T1000 (cell line): ENCODE measurements around the gene BLOC1S4.
"Not testable (repeated sequence)": the region's sequence is repeated elsewhere in the genome, so short reads cannot be mapped to it uniquely, and the experiment has no call there.

Source experiments
- DNase-seq: peaks from one replicate; lab custom pipeline; 2025; ENCODE audit warnings: mixed read lengths; lab: John Stamatoyannopoulos, UW

The BLOC1S4 gene

GRCh38 chr4:6718932-6719610 is 3.1 kb downstream of the BLOC1S4 start:
- DNase-seq: no peak

GRCh38 chr4:6719611-6720179 is 3.7 kb downstream of the BLOC1S4 start:
- DNase-seq: no peak

- DNase-seq: peak; percentile 62
Measured at GRCh38 chr4:6720202-6720699, 4.3 kb downstream of the BLOC1S4 start.

DNA sequence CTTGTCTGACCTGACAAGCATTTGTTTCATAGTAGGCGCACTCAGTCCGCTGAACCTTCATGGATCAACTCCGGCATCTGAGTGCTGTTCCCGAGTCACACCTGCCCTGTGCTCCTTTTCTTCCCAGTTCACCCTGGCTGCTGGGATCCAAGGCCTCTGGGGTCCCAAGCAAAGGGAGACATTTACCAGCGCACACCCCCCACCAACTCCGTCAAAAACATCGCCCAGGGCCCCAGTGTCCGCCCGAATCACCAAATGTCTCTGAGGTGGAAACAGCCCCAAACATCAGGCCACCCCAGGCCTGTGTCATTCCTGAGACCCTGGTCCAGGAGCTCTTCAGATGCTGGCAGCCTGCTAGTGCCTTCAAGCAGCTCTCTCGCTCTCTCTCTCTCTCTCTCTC is 5.1 kb downstream of the BLOC1S4 start:
- DNase-seq: no peak

- no peak for DNase-seq
Measured at GRCh38 chr4:6722891-6723290, 6.9 kb downstream of the BLOC1S4 start.

GRCh38 chr4:6723851-6724250 is 7.9 kb downstream of the BLOC1S4 start:
- DNase-seq: no peak

DNA sequence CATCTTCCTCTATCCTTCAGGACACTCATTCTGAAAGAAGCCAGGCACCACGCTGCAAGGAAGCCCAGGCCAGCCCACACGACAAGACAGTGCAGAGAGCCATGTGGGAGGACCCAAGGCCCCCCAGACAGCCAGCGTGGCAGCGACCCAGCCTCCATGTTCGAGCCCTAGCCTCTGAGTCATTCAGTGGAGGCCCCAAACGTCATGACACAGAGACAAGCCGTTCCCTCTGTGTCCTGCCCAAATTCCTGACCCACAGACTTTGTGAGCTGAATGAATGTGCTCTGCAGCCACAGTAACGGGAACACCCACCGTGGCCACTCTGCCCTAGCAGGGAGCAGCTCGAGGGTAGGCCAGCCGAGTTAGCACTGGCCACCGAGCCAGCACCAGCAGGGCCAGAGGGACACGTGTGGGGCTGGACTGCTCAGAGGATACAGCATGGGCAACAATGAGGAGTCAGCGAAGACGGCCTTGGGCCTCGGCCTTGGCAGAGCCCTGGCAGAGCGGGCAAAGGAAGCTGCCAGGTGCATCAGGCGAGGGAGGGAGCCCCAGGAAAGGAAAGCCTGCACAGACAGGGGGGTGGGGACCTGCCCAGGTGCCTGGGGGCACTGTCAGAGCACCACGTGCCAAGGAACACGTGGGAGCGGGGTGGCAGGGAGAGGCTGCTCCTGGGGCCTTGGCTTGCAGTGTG is 8.6 kb downstream of the BLOC1S4 start:
- DNase-seq: no peak

DNA sequence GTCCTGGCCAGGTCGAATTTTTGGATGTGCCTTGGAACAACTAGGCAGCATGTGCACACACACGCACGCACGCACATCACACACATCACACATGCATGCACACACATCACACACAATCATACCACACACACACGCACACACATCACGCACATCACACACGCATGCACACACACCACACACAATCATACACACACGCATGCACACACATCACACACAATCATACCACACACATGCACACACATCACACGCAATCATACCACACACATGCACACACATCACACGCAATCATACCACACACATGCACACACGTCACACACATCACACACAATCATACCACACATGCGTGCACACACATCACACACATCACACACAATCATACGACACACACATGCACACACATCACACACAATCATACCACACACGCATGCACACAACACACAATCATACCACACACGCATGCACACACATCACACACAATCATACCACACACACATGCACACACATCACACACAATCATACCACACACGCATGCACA is 9.5 kb downstream of the BLOC1S4 start:
- DNase-seq: not testable (repeated sequence)

- DNase-seq: no peak
Measured at GRCh38 chr4:6727081-6727942, 11.3 kb downstream of the BLOC1S4 start.

DNA sequence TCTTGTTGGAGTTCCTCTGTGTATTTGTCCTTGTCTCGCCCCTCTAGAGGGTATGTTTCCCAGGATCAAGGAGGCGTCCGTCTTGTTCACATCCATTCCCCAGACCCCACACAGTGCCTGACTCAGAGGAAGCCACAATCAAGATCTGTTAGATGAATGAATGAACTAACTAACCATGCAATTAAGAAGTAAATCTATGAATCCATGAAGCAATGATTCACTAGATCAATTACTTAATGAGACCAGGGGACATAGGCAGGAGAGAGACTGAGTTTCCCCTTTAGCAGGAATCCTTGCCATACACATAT is 11.9 kb downstream of the BLOC1S4 start:
- DNase-seq: no peak

GRCh38 chr4:6728320-6729029 is 12.5 kb downstream of the BLOC1S4 start:
- DNase-seq: no peak

DNA sequence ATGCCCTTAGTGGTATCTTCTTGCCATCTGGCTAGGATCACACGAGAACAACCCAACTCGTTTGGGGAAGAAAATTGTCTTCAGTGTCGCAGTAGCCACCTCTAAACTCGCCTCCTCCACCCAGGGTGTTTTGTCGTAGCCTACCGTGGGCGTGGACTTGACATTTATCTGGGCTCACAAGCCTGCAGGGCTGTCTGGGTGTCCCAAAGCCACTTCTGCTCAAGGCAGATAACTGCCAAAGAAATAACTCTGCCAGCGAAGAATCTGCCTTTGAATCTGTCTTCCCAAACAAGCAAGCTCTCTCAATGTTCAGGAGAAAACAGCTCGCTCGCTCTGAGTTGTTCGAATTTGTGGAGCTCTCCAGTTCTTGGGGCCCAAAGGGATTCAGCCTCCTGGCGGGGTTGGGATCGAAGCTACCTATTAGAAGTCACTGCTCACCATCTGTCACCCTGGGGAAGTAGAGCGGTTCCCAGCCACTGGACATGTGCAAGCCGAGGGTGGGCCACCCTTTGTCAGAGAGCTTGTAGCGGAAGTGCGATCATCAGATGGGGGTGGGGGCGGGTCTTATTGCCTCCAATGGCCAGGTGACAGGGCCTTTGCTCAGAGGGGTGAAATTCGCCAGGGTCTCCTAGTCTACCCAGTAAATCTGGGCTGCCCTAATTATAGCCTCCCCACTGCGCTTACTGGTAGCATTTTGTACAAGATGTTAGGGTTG is 14.8 kb downstream of the BLOC1S4 start:
- DNase-seq: no peak

- no peak for DNase-seq
Measured at GRCh38 chr4:6731318-6731675, 15.3 kb downstream of the BLOC1S4 start.

GRCh38 chr4:6731780-6732179 is 15.8 kb downstream of the BLOC1S4 start:
- no peak for DNase-seq

DNA sequence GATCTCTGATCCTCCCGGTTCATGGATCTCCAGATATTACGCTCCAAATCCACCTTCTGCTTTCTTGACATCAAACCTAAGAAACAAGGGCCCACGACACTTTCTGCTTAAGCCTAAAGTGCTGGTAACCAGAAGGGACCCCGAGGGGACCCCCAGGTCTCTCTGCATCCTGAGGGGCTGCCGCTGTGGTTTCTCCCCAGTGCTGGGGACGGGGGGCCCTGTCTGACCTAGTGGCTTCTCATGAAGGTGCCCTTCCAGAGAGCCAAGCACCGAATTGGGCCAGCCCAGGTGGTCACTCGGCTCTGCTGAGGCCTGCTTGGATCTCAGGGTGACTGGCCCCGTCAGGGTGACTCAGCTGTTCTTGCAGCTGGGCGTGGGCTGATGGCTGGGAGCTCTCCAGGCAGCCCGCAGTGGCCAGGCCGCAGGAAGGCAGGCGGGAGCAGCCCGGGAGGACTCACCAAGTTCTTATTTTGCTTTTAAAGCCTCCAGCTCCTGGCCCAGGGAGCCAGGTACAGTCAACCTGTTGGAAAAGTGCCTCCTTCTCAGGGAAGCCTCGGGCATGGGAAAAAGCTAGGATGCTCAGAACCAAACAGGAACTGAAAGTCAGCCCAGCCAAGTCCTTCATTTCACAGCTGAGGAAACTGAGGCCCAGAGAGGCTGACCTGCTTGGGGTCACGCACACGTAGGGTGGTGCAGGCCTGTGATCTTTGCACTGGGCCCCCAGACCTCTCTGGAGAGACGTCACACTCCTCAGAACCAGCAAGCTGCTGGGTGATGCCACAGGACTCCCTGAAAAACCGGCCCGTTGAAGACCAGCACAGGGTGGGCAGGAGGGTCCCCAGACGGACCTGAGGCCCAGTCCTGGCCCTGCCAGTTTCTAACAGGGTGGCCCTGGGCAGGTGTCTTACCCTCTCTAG is 16.7 kb downstream of the BLOC1S4 start:
- DNase-seq: no peak

DNA sequence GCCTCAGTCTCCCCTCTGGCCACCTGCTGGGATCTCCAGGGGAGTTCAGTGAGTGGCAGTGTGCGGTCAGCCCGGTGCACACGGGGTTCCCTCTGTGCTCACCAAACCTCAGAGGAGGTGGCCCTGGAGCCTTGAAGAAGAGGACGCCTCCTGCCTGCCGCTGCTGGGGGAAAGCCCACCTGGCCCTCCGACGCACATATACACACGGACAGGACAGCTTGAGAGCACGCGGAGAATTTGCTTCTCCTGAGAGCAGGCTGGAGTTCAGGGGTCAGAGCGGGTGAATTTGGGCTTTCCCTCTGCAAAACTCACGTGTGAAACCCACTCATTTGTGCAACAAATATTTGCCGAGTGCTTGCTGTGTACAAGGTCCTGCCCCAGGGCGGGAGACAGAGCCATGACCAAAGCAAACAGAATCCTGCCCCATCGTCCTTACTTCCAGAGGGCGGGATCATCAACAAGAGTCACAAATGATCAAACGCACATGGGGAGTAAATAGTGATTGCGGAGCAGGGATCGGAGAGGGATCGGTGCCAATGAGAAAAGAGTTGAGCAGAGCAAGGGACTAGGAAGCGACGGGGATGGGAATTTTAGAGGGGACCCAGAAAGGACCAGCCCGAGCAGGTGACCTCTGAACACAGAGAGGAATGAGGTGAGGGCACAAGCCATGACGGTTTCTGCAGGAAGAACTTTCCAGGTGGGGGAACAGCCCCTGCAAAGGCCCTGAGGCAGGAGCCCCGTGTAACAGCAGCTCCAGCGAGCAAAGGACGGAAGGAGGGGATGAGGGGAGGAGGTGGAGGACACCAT is 17.6 kb downstream of the BLOC1S4 start:
- DNase-seq: no peak

- no peak for DNase-seq
Measured at GRCh38 chr4:6734165-6734786, 18.3 kb downstream of the BLOC1S4 start.

DNA sequence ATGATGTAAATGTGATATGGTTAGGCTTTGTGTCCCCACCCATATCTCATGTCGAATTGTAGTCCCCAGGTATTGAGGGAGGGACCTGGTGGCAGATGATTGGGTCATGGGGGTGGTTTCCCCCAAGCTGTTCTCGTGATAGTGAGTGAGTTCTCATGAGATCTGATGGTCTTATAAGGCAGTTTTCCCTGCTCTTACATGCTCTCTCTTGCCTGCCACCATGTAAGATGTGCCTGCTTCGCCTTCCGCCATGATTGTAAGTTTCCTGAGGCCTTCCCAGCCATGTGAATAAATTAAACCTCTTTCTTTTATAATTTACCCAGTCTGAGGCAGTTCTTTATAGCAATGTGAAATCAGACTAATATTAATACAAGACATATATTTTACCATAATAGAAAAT is 23.9 kb downstream of the BLOC1S4 start:
- DNase-seq: no peak

GRCh38 chr4:6740347-6740746 is 24.4 kb downstream of the BLOC1S4 start:
- no peak for DNase-seq
